ENCODE measurements around the gene STX5.

Gene STX5

GRCh38 chr11:62806611-62807121 is 25.2 kb downstream of the STX5 start:
- no peak overlapping the region for H4K8ac ChIP-seq (ENCODE audit: low read depth, low read length)
- H3K79me1 ChIP-seq (ENCODE audit: low read depth, low read length), result no peaks in the 10 kb centered on the region
- H2BK120ac ChIP-seq (ENCODE audit: low read depth, low read length), result no peak overlapping the region
- H3K36me3 ChIP-seq (replicated peaks in 1 of 2; ENCODE audit: control insufficient read depth in 2 of 2, insufficient read depth in 2 of 2, low read length in 2 of 2), result peaks cover 11 to 32% of the 10 kb centered on the region in 2 donors
- no peak overlapping the region for H3K14ac ChIP-seq (ENCODE audit: low read length)
- no peak overlapping the region for H3K18ac ChIP-seq (ENCODE audit: low read length)
- H2AFZ ChIP-seq (ENCODE audit: low read length), result no peak overlapping the region
- H3K4me2 ChIP-seq (ENCODE audit: insufficient read depth, low read length, poor library complexity, severe bottlenecking), result no peak overlapping the region
- no peak overlapping the region for H3K23ac ChIP-seq (ENCODE audit: low read depth, low read length, poor library complexity)
- peak overlapping the region; percentile 26 for H3K27ac ChIP-seq (replicated peaks; ENCODE audit: low read length)
- no peak overlapping the region for H2BK5ac ChIP-seq (ENCODE audit: low read length)
- no peaks in the 10 kb centered on the region for H3K27me3 ChIP-seq (ENCODE audit: control insufficient read depth in 3 of 3, insufficient read depth in 3 of 3, low read depth in 1 of 3, low read length in 3 of 3)
- no peak for DNase-seq (ENCODE audit: low spot score)
- H3K9me3 ChIP-seq (replicated peaks in 1 of 2; ENCODE audit: control insufficient read depth in 2 of 2, insufficient read depth in 1 of 2, low read depth in 1 of 2, low read length in 2 of 2), result no peaks in the 10 kb centered on the region
- no peak overlapping the region for H2BK12ac ChIP-seq (ENCODE audit: low read length)
- H2AK5ac ChIP-seq (ENCODE audit: low read depth, low read length), result no peak overlapping the region
- WGBS, 2 donors (ENCODE audit: extremely low coverage in 2 of 2, insufficient read length in 2 of 2, insufficient replicate concordance in 1 of 2), result no CpG with 5 or more reads among the region's 5 CpGs
- H3K9ac ChIP-seq (ENCODE audit: low read depth, low read length, poor library complexity), result peak overlapping the region; percentile 24
- H2BK15ac ChIP-seq (ENCODE audit: low read length), result peak overlapping the region; percentile 41
- H3K4me3 ChIP-seq (ENCODE audit: low read length in 2 of 2), result no peak overlapping the region
- no peak overlapping the region for H4K91ac ChIP-seq (ENCODE audit: low read depth, low read length, poor library complexity)
- no peak overlapping the region for H3K4ac ChIP-seq (ENCODE audit: low read length)
- peaks cover 12 to 13% of the 10 kb centered on the region in 2 donors for H3K4me1 ChIP-seq (ENCODE audit: control insufficient read depth in 2 of 2, insufficient read depth in 1 of 2, low read depth in 1 of 2, low read length in 2 of 2)

GRCh38 chr11:62805961-62806441 is 25.9 kb downstream of the STX5 start:
- no peaks in the 10 kb centered on the region for H3K9me3 ChIP-seq (replicated peaks in 1 of 2; ENCODE audit: control insufficient read depth in 2 of 2, insufficient read depth in 1 of 2, low read depth in 1 of 2, low read length in 2 of 2)
- peak overlapping the region; percentile 6 for H3K27ac ChIP-seq (replicated peaks; ENCODE audit: low read length)
- H3K4me1 ChIP-seq (ENCODE audit: control insufficient read depth in 2 of 2, insufficient read depth in 1 of 2, low read depth in 1 of 2, low read length in 2 of 2), result peaks cover 12 to 13% of the 10 kb centered on the region in 2 donors
- H2BK15ac ChIP-seq (ENCODE audit: low read length), result no peak overlapping the region
- no peak overlapping the region for H2BK5ac ChIP-seq (ENCODE audit: low read length)
- H3K4me2 ChIP-seq (ENCODE audit: insufficient read depth, low read length, poor library complexity, severe bottlenecking), result peak overlapping the region; percentile 90
- no peak overlapping the region for H3K4ac ChIP-seq (ENCODE audit: low read length)
- DNase-seq (ENCODE audit: low spot score), result no peak
- H3K79me1 ChIP-seq (ENCODE audit: low read depth, low read length), result no peaks in the 10 kb centered on the region
- H3K18ac ChIP-seq (ENCODE audit: low read length), result no peak overlapping the region
- H3K23ac ChIP-seq (ENCODE audit: low read depth, low read length, poor library complexity), result no peak overlapping the region
- no peak overlapping the region for H3K9ac ChIP-seq (ENCODE audit: low read depth, low read length, poor library complexity)
- H2BK120ac ChIP-seq (ENCODE audit: low read depth, low read length), result no peak overlapping the region
- WGBS, 2 donors (ENCODE audit: extremely low coverage in 2 of 2, insufficient read length in 2 of 2, insufficient replicate concordance in 1 of 2), result no CpG with 5 or more reads among the region's 12 CpGs
- H4K91ac ChIP-seq (ENCODE audit: low read depth, low read length, poor library complexity), result no peak overlapping the region
- H3K14ac ChIP-seq (ENCODE audit: low read length), result no peak overlapping the region
- H2AFZ ChIP-seq (ENCODE audit: low read length), result peak overlapping the region; percentile 94
- no peak overlapping the region for H4K8ac ChIP-seq (ENCODE audit: low read depth, low read length)
- H2AK5ac ChIP-seq (ENCODE audit: low read depth, low read length), result no peak overlapping the region
- peaks cover 18 to 39% of the 10 kb centered on the region in 2 donors for H3K36me3 ChIP-seq (replicated peaks in 1 of 2; ENCODE audit: control insufficient read depth in 2 of 2, insufficient read depth in 2 of 2, low read length in 2 of 2)
- no peaks in the 10 kb centered on the region for H3K27me3 ChIP-seq (ENCODE audit: control insufficient read depth in 3 of 3, insufficient read depth in 3 of 3, low read depth in 1 of 3, low read length in 3 of 3)
- no peak overlapping the region for H2BK12ac ChIP-seq (ENCODE audit: low read length)
- H3K4me3 ChIP-seq (ENCODE audit: low read length in 2 of 2), result peak overlapping the region; percentile 83 to 94

DNA sequence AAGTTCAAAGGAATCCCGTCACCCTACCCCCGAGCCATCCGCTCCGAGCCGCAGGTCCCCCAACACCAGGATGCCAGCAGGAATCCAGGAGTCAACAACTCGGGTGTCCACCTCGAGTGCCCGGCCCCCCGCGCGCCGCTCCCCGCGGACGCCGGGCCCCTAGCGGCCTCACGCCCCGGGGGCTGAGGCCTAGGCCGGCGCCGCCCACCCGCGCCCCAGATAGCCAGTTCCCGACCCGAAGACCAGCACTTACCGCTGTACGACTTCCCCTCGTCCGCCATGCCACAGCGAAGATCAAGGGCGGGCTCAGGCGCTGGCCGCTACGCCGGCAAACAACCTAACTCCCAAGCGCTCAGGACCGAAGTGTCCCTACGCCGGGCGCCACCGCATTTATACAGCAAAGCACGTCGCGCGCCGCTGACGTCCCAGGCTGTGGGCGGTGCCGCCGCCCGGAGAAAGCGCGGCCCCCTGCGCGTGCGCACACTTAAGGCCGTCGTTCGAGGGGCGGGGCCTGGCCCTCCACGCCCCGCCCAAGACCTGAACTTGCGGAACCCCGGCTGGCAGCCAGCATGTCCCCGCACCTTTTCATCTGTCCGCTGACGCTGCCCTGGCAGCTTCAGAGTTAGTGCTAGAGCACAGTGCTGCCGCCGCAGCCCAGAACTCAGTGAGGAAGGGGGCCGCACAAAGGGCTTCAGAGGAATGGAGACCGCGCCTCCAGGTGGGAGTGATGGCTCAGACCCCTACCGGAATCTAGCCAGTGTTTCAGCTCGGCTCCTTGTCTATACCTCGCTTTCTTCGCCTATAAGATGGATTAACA is 26.6 kb downstream of the STX5 start, which contains the start of gene NXF1:
Gene NXF1 (minus strand): TSS at position 365 of the 817 bp plus-strand sequence. CDS start 84 bp downstream, at position 281.
- Histone ChIP-seq H4K8ac (ENCODE audit: low read depth, low read length) (no peak within 1 kb of the TSS), H2BK5ac (ENCODE audit: low read length) (no peak within 1 kb of the TSS), H3K4me3 (ENCODE audit: low read length in 2 of 2) (peak within 1 kb of the TSS; percentile 94 to 97), H3K4ac (ENCODE audit: low read length) (no peak within 1 kb of the TSS), H2BK12ac (ENCODE audit: low read length) (no peak within 1 kb of the TSS), H3K14ac (ENCODE audit: low read length) (peak within 1 kb of the TSS; percentile 91), H4K91ac (ENCODE audit: low read depth, low read length, poor library complexity) (no peak within 1 kb of the TSS), H3K9me3 (replicated peaks in 1 of 2; ENCODE audit: control insufficient read depth in 2 of 2, insufficient read depth in 1 of 2, low read depth in 1 of 2, low read length in 2 of 2) (no peaks in the 10 kb centered on the region), H2AK5ac (ENCODE audit: low read depth, low read length) (peak within 1 kb of the TSS; percentile 40), H2AFZ (ENCODE audit: low read length) (peak within 1 kb of the TSS; percentile 94), H3K23ac (ENCODE audit: low read depth, low read length, poor library complexity) (peak within 1 kb of the TSS; percentile 100), H2BK15ac (ENCODE audit: low read length) (no peak within 1 kb of the TSS), H3K36me3 (replicated peaks in 1 of 2; ENCODE audit: control insufficient read depth in 2 of 2, insufficient read depth in 2 of 2, low read length in 2 of 2) (peaks cover 22 to 46% of the 10 kb centered on the region in 2 donors), H3K27ac (replicated peaks; ENCODE audit: low read length) (peak within 1 kb of the TSS; percentile 83), H2BK120ac (ENCODE audit: low read depth, low read length) (no peak within 1 kb of the TSS), H3K4me2 (ENCODE audit: insufficient read depth, low read length, poor library complexity, severe bottlenecking) (peak within 1 kb of the TSS; percentile 90), H3K9ac (ENCODE audit: low read depth, low read length, poor library complexity) (peak within 1 kb of the TSS; percentile 97), H3K4me1 (ENCODE audit: control insufficient read depth in 2 of 2, insufficient read depth in 1 of 2, low read depth in 1 of 2, low read length in 2 of 2) (peaks cover 12 to 13% of the 10 kb centered on the region in 2 donors), H3K18ac (ENCODE audit: low read length) (peak within 1 kb of the TSS; percentile 93), H3K79me1 (ENCODE audit: low read depth, low read length) (no peaks in the 10 kb centered on the region), H3K27me3 (ENCODE audit: control insufficient read depth in 3 of 3, insufficient read depth in 3 of 3, low read depth in 1 of 3, low read length in 3 of 3) (no peaks in the 10 kb centered on the region)
- peak; percentile 96 for DNase-seq (ENCODE audit: low spot score)
- no CpG with 5 or more reads among the region's 77 CpGs for WGBS, 2 donors (ENCODE audit: extremely low coverage in 2 of 2, insufficient read length in 2 of 2, insufficient replicate concordance in 1 of 2)
